Endodermal cell (in vitro differentiated cells): Measurements from ENCODE around the gene ZMYND8. TPM values are rescaled to one million over a fixed set of nuclear protein-coding genes. Genes with fewer than 3 reads are reported as not detected.

Source experiments
- DNase-seq: peaks from one replicate; pipeline ENCODE4 v3.0.0-alpha.2; 2017
- H3K27ac ChIP-seq: 2 replicates; pipeline ENCODE4 v1.5.1; 2013; ENCODE audit warnings: mild to moderate bottlenecking, low read depth, low read length, moderate library complexity
- H3K27me3 ChIP-seq: 2 replicates; pipeline ENCODE4 v1.6.1; 2013; ENCODE audit warnings: mild to moderate bottlenecking, low read length, moderate library complexity; ENCODE audit not compliant: insufficient read depth, control insufficient read depth, poor library complexity, severe bottlenecking
- H3K36me3 ChIP-seq: 2 replicates; pipeline ENCODE4 v1.7.0; 2013; ENCODE audit warnings: mild to moderate bottlenecking, low read length, moderate library complexity; ENCODE audit not compliant: control insufficient read depth, insufficient read depth
- H3K4me1 ChIP-seq: one replicate; pipeline ENCODE4 v1.7.0; 2013; ENCODE audit warnings: low read length; ENCODE audit not compliant: control insufficient read depth, insufficient read depth
- H3K4me3 ChIP-seq: 2 replicates; pipeline ENCODE4 v1.5.1; 2013; ENCODE audit warnings: mild to moderate bottlenecking, low read length, moderate library complexity
- H3K9ac ChIP-seq: 2 replicates; pipeline ENCODE4 v1.6.1; 2013; ENCODE audit warnings: mild to moderate bottlenecking, low read length, moderate library complexity; ENCODE audit not compliant: poor library complexity, severe bottlenecking; ENCODE audit errors: extremely low read depth
- H3K9me3 ChIP-seq: 2 replicates; pipeline ENCODE4 v1.6.1; 2013; ENCODE audit warnings: mild to moderate bottlenecking, low read length, moderate library complexity; ENCODE audit not compliant: control insufficient read depth
- H3K27ac Mint-ChIP-seq: 2 replicates; pipeline ENCODE4 v1.8.0; 2020; ENCODE audit warnings: mixed read lengths
- H3K27me3 Mint-ChIP-seq: 2 replicates; pipeline ENCODE4 v1.8.0; 2021; ENCODE audit warnings: mild to moderate bottlenecking, mixed read lengths; ENCODE audit not compliant: insufficient read depth
- H3K36me3 Mint-ChIP-seq: 2 replicates; pipeline ENCODE4 v1.8.0; 2020; ENCODE audit warnings: low read depth, mixed read lengths
- H3K4me1 Mint-ChIP-seq: 2 replicates; pipeline ENCODE4 v1.8.0; 2020; ENCODE audit warnings: mixed read lengths
- H3K4me3 Mint-ChIP-seq: 2 replicates; pipeline ENCODE4 v1.8.0; 2020; ENCODE audit warnings: mild to moderate bottlenecking, moderate library complexity, mixed read lengths
- H3K9me3 Mint-ChIP-seq: 2 replicates; pipeline ENCODE4 v1.8.0; 2020; ENCODE audit warnings: mild to moderate bottlenecking, mixed read lengths
- WGBS, 2 experiments: methylation state at CpG; one replicate each; pipeline versions ENCODE4 v1.1.5 to v1.1.7; 2013; ENCODE audit warnings: missing lambda C conversion rate in 2 of 2, mixed read lengths in 1 of 2; ENCODE audit not compliant: insufficient coverage in 1 of 2, insufficient read length in 1 of 2; 5-methylcytosine and 5-hydroxymethylcytosine counted together
- total RNA-seq, 2 donors: library from RNA; stranded (reverse); fragmentation: NEBNext Ultra II Directional in 1 of 2; extraction: Animal tissue kit (Norgen Biotek cat#: 25700) in 1 of 2; gene quantifications; 2 replicates in 1 of 2; 3 replicates in 1 of 2; pipeline ENCODE4 v1.2.1, GENCODE V29; 2021
- TF ChIP-seq, protein P1 (sequence below): fragments of 200-600 bp; sonication (generic); conservative IDR thresholded peaks from 2 replicates; pipeline ENCODE4 v1.5.0; 2021; ENCODE audit warnings: antibody characterized with exemption, mild to moderate bottlenecking

Gene ZMYND8
- total RNA-seq, 2 donors from 2014 or later, result 85.0 to 99.9 TPM

DNA sequence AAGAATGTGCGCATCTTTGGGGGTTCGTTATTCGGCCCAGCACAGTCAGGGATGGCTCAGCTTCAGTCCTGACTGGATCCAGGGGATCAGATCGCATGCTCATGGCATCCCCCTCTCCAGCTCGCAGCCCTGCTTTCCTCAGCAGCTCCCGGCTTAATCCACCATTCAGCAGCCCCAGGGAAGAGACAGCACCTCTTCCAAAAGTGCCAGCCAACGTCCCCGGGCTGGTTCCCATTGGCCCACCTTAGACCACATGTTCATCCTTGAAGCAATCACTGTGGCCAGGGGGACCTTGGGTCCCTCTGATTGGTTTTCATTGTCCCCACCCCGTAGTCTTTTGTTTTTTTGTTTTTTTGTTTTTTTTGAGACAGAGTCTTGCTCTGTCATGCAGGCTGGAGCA, 188.7 kb downstream of the ZMYND8 start:
- Histone ChIP-seq H3K27me3 (no peaks in the 10 kb centered on the region), H3K36me3 (peaks cover 18% of the 10 kb centered on the region), H3K9ac (no peak overlapping the region), H3K4me1 (no peaks in the 10 kb centered on the region), H3K4me3 (no peak overlapping the region), H3K9me3 (no peaks in the 10 kb centered on the region), H3K27ac (no peak overlapping the region)
- Mint-ChIP-seq H3K4me3 (no peak overlapping the region), H3K36me3 (peaks cover 31% of the 10 kb centered on the region), H3K9me3 (peaks cover 4% of the 10 kb centered on the region), H3K27me3 (peaks cover 14% of the 10 kb centered on the region), H3K4me1 (peaks cover 11% of the 10 kb centered on the region), H3K27ac (no peak overlapping the region)
- 92 to 93% methylated on average over 3 to 9 of the region's 9 CpGs for WGBS, 2 experiments
- no peak for DNase-seq
- TF ChIP-seq, protein P1, sequence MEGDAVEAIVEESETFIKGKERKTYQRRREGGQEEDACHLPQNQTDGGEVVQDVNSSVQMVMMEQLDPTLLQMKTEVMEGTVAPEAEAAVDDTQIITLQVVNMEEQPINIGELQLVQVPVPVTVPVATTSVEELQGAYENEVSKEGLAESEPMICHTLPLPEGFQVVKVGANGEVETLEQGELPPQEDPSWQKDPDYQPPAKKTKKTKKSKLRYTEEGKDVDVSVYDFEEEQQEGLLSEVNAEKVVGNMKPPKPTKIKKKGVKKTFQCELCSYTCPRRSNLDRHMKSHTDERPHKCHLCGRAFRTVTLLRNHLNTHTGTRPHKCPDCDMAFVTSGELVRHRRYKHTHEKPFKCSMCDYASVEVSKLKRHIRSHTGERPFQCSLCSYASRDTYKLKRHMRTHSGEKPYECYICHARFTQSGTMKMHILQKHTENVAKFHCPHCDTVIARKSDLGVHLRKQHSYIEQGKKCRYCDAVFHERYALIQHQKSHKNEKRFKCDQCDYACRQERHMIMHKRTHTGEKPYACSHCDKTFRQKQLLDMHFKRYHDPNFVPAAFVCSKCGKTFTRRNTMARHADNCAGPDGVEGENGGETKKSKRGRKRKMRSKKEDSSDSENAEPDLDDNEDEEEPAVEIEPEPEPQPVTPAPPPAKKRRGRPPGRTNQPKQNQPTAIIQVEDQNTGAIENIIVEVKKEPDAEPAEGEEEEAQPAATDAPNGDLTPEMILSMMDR, result no peak

DNA sequence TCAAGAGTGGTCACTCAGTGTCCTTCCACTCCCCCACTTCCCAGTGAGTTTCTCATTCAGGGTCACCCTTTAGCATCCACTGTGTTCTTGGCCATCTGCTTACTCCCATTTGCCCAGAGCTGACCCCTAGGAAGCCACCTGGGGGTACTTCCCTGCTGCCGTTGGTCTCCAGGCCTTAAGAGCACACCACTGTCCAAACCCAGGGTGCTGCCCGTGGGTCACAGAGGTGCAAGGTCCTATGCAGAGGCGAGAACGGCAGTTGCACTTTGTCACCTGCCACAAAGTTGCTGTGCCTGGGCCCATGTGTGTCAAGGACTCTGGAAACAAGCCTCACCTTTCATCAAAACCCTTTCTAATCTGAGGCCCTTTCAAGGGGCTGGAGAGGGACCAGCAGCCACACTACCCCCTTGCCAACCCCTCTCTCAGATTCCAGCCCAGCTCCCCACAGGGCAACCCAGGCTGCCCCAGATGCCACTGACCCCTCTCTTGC, 191.1 kb downstream of the ZMYND8 start:
- peaks cover 6% of the 10 kb centered on the region for H3K36me3 ChIP-seq
- Mint-ChIP-seq H3K9me3 (peaks cover 4% of the 10 kb centered on the region), H3K27me3 (peaks cover 12% of the 10 kb centered on the region), H3K36me3 (peaks cover 20% of the 10 kb centered on the region), H3K27ac (no peak overlapping the region), H3K4me1 (peaks cover 3% of the 10 kb centered on the region), H3K4me3 (no peak overlapping the region)
- H3K9ac ChIP-seq, result no peak overlapping the region
- no peak overlapping the region for H3K4me3 ChIP-seq
- TF ChIP-seq, protein P1, result no peak
- WGBS, 2 experiments, result 93 to 100% methylated on average over 4 of the region's 4 CpGs
- H3K4me1 ChIP-seq, result no peaks in the 10 kb centered on the region
- H3K27me3 ChIP-seq, result no peaks in the 10 kb centered on the region
- DNase-seq, result no peak
- no peaks in the 10 kb centered on the region for H3K9me3 ChIP-seq
- no peak overlapping the region for H3K27ac ChIP-seq

DNA sequence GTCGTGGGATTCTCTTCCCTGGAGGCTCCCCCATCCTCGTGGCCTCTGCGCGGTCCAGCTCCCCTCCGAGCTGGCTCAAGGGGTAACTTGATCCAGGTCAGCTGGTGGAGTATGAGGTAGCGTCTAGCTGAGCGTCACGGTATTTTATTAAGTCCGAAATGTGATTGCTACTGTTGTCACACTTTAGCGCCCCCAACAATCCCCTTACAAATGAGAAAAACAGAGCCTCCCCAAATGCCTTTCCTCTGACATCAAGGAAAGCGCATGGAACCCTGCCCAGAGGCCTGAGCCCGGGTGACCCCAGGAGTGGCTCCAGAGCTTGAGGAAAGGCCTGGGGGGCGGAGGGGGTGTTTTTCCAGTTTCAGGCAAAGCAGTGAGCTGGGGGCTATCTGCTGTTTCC, 192.4 kb downstream of the ZMYND8 start:
- WGBS, 2 experiments, result 98 to 99% methylated on average over 9 to 13 of the region's 13 CpGs
- Mint-ChIP-seq H3K27ac (no peak overlapping the region), H3K4me1 (peaks cover 3% of the 10 kb centered on the region), H3K36me3 (peaks cover 20% of the 10 kb centered on the region), H3K27me3 (peaks cover 12% of the 10 kb centered on the region), H3K4me3 (no peak overlapping the region), H3K9me3 (peaks cover 4% of the 10 kb centered on the region)
- no peak overlapping the region for H3K9ac ChIP-seq
- H3K27ac ChIP-seq, result no peak overlapping the region
- H3K27me3 ChIP-seq, result no peaks in the 10 kb centered on the region
- peaks cover 6% of the 10 kb centered on the region for H3K36me3 ChIP-seq
- no peak overlapping the region for H3K4me3 ChIP-seq
- H3K9me3 ChIP-seq, result no peaks in the 10 kb centered on the region
- TF ChIP-seq, protein P1, result no peak
- no peak for DNase-seq
- H3K4me1 ChIP-seq, result no peaks in the 10 kb centered on the region
